ENCODE measurements around the gene STMN3.

STMN3 gene

GRCh38 chr20:63692436-63693082 is 39.3 kb upstream of the STMN3 start:
- no peak for DNase-seq (ENCODE audit: low read depth)

- no peak for DNase-seq (ENCODE audit: low read depth)
Observed at GRCh38 chr20:63691711-63692435, 38.6 kb upstream of the STMN3 start.

GRCh38 chr20:63690898-63691710 is 37.9 kb upstream of the STMN3 start:
- no peak for DNase-seq (ENCODE audit: low read depth)

- no peak for DNase-seq (ENCODE audit: low read depth)
Observed at GRCh38 chr20:63690003-63690897, 37.0 kb upstream of the STMN3 start.

GRCh38 chr20:63689046-63690002 is 36.1 kb upstream of the STMN3 start:
- DNase-seq (ENCODE audit: low read depth): no peak

- no peak for DNase-seq (ENCODE audit: low read depth)
Observed at GRCh38 chr20:63688228-63689045, 35.2 kb upstream of the STMN3 start.

GRCh38 chr20:63687419-63688178 is 34.4 kb upstream of the STMN3 start:
- no peak for DNase-seq (ENCODE audit: low read depth)

- no peak for DNase-seq (ENCODE audit: low read depth)
Observed at GRCh38 chr20:63686492-63687321, 33.5 kb upstream of the STMN3 start.

- no peak for DNase-seq (ENCODE audit: low read depth)
Observed at GRCh38 chr20:63686094-63686491, 32.9 kb upstream of the STMN3 start.

GRCh38 chr20:63685269-63686026 is 32.2 kb upstream of the STMN3 start:
- DNase-seq (ENCODE audit: low read depth): no peak

- no peak for DNase-seq (ENCODE audit: low read depth)
Observed at GRCh38 chr20:63682384-63683139, 29.3 kb upstream of the STMN3 start.

- no peak for DNase-seq (ENCODE audit: low read depth)
Observed at GRCh38 chr20:63681609-63682142, 28.5 kb upstream of the STMN3 start.

GRCh38 chr20:63680857-63681608 is 27.8 kb upstream of the STMN3 start:
- DNase-seq (ENCODE audit: low read depth): no peak

GRCh38 chr20:63680427-63680826 is 27.2 kb upstream of the STMN3 start:
- no peak for DNase-seq (ENCODE audit: low read depth)

GRCh38 chr20:63679799-63680305 is 26.6 kb upstream of the STMN3 start:
- no peak for DNase-seq (ENCODE audit: low read depth)
